ENCODE data around the gene RBL2.
"Not testable (repeated sequence)": the region's sequence is repeated elsewhere in the genome, so short reads cannot be mapped to it uniquely, and the experiment has no call there.

The RBL2 gene, protein sequence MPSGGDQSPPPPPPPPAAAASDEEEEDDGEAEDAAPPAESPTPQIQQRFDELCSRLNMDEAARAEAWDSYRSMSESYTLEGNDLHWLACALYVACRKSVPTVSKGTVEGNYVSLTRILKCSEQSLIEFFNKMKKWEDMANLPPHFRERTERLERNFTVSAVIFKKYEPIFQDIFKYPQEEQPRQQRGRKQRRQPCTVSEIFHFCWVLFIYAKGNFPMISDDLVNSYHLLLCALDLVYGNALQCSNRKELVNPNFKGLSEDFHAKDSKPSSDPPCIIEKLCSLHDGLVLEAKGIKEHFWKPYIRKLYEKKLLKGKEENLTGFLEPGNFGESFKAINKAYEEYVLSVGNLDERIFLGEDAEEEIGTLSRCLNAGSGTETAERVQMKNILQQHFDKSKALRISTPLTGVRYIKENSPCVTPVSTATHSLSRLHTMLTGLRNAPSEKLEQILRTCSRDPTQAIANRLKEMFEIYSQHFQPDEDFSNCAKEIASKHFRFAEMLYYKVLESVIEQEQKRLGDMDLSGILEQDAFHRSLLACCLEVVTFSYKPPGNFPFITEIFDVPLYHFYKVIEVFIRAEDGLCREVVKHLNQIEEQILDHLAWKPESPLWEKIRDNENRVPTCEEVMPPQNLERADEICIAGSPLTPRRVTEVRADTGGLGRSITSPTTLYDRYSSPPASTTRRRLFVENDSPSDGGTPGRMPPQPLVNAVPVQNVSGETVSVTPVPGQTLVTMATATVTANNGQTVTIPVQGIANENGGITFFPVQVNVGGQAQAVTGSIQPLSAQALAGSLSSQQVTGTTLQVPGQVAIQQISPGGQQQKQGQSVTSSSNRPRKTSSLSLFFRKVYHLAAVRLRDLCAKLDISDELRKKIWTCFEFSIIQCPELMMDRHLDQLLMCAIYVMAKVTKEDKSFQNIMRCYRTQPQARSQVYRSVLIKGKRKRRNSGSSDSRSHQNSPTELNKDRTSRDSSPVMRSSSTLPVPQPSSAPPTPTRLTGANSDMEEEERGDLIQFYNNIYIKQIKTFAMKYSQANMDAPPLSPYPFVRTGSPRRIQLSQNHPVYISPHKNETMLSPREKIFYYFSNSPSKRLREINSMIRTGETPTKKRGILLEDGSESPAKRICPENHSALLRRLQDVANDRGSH

GRCh38 chr16:53434377-53435065 lies at the start of gene RBL2:
RBL2 (plus strand) TSS chr16:53434471; CDS start chr16:53434557, 86 bp downstream.
- peak; percentile 54 for DNase-seq (ENCODE audit: low read depth)

- DNase-seq (ENCODE audit: low read depth), result not testable (repeated sequence)
These were observed 49.7 kb upstream of the RBL2 start for GRCh38 chr16:53384610-53385009.

GRCh38 chr16:53404959-53405358 lies 29.3 kb upstream of the RBL2 start:
- DNase-seq (ENCODE audit: low read depth), result no peak

- DNase-seq (ENCODE audit: low read depth), result no peak
These were observed 21.7 kb upstream of the RBL2 start for GRCh38 chr16:53412549-53412948.

DNA sequence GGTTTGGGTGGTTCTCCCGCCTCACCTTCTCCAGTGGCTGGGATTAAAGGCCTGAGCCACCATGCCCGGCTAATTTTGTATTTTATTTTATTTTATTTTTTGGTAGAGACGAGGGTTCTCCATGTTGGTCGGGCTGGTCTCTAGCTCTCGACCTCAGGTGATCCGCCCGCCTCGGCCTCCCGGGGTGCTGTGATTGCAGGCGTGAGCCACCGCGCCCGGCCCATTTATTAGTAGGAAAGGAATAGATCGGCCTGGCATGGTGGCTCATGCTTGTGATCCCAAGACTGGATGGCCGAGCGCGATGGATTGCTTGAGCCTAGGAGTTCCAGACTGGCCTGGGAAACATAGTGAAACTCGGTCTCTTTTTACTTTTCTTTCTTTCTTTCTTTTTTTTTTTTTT lies 20.4 kb upstream of the RBL2 start:
- no peak for DNase-seq (ENCODE audit: low read depth)

GRCh38 chr16:53414381-53414780 lies 19.9 kb upstream of the RBL2 start:
- DNase-seq (ENCODE audit: low read depth), result no peak

DNA sequence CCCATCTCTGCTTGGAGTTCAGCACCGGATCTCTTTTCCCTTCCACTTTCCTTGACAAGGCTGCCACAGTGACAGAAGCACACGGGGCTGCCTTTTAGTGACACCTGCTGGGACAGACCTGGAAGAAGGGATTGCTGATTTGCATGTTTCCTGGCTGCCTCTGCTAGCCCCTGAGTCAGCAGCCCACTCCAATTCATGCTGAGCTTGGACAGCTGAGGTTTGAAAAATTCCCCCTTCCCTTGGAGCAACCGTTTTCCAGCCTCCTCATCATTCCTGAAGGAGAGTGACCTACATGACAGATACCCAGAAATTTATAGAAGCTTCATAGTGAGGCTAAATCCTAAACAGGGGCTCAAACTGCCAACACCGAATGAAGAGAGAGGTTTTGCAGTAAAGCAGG lies 18.8 kb upstream of the RBL2 start:
- DNase-seq (ENCODE audit: low read depth), result no peak

DNA sequence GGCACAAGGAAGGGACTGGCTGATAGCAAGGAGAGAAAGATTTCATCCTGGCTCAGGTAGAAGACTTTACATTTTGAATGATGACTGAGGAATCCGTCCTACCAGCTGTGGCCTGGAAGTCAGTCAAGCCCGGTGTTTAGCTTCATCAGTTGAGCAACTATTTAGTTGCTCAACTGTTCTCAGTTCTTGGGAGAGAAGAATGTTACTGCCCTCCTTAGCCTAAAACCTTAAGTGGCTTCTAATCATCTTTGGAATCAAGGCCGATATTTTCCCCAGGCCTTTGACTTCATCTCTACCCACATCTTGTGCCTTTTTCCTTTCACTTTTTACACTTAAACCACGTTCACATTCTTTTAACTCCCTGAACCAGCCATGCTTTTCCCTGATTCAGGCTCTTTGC lies 17.3 kb upstream of the RBL2 start:
- no peak for DNase-seq (ENCODE audit: low read depth)

DNA sequence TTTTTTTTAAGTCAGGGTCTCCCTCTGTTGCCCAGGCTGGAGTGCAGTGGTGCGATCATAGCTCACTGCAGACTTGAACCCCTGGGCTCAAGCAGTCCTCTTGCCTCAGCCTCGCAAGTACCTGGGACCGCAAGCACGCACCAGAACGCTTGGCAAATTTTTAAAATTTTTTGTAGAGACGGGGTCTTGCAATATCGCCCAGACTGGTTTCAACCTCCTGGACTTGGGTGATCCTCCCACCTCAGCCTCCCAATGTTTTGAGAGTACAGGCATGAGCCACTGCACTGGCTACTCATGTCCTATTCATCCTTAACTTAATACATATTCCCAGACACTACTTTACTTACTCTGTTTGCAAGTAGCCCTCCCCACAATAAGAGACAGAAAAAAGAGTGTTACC lies 16.3 kb upstream of the RBL2 start:
- no peak for DNase-seq (ENCODE audit: low read depth)

DNA sequence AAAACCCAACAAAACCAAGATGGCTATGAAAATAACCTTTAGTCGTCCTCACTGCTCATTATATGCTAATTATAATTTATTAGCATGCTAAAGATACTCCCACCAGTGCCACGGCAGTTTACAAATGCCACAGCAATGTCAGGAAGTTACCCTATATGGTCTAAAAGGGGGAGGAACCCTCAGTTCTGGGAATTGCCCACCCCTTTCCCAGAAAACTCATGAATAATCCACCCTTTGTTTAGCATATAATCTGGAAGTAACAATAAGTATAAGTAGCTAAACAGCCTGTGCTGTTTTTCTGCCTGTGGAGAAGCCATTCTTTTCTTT lies 14.9 kb upstream of the RBL2 start:
- not testable (repeated sequence) for DNase-seq (ENCODE audit: low read depth)

GRCh38 chr16:53421248-53421647 lies 13.0 kb upstream of the RBL2 start:
- DNase-seq (ENCODE audit: low read depth), result no peak

GRCh38 chr16:53423968-53424367 lies 10.3 kb upstream of the RBL2 start:
- not testable (repeated sequence) for DNase-seq (ENCODE audit: low read depth)

GRCh38 chr16:53428681-53429080 lies 5.6 kb upstream of the RBL2 start:
- DNase-seq (ENCODE audit: low read depth), result no peak

- DNase-seq (ENCODE audit: low read depth), result no peak
These were observed 4.9 kb upstream of the RBL2 start for GRCh38 chr16:53429221-53429943.

DNA sequence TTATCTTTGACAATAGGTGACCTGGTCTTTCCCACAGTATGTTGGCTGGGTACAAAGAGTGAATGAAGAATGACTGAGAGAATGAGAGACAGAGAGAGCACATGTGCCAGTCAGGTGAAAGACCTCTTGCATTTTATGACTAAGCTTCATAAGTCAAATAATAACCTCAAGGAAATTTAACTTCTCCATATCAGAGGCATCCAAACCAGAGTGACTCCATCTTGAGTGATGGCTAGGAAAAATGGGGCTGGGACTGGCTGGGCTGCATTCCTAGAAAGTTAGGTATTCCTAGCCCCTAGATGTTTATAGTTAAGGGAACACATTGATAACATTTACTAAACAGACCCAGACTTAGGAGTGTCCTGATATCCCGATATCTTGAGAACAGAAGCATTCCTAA lies 3.9 kb upstream of the RBL2 start:
- DNase-seq (ENCODE audit: low read depth), result no peak

DNA sequence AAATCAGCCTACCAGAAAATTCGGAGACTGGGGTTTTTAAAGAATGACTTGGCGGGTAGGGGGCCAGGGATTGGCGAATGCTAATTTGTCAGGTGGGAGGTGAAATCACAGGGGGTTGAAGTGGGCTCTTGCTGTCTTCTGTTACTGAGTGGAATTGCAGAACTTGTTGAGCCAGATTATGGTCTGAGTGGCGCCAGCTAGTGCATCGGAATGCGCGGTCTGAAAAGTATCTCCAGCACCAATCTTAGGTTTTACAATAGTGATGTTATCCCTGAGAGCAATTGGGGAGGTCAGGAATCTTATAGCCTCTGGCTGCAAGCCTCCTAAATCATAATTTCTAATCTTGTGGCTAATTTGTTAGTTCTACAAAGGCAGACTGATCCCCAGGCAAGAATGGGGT lies 762 bp upstream of the RBL2 start:
- DNase-seq (ENCODE audit: low read depth), result no peak

GRCh38 chr16:53433930-53434376 lies 318 bp upstream of the RBL2 start:
- DNase-seq (ENCODE audit: low read depth), result no peak

- peak; percentile 27 for DNase-seq (ENCODE audit: low read depth)
These were observed 906 bp downstream of the RBL2 start for GRCh38 chr16:53435066-53435688.

DNA sequence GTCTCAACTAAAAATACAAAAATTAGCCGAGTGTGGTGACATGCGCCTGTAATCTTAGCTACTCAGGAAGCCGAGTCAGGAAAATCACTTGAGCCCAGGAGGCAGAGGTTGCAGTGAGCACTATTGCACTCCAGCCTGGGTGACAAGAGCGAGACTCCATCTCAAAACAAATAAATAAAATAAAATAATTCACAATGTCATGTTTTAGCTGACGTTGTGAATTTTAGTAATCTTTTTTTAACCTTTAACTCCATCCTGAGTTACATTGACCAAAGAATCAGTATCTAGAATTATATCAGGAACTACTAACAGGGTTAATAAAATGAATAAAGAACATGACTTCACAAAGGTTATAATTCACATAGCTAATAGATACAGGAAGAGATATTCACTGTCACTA lies 5.9 kb downstream of the RBL2 start:
- DNase-seq (ENCODE audit: low read depth), result no peak

- no peak for DNase-seq (ENCODE audit: low read depth)
These were observed 11.3 kb downstream of the RBL2 start for GRCh38 chr16:53445534-53445933.

GRCh38 chr16:53446090-53446489 lies 11.8 kb downstream of the RBL2 start:
- no peak for DNase-seq (ENCODE audit: low read depth)

Measured in stimulated activated CD8-positive, alpha-beta memory T cell treated with anti-CD3 and anti-CD28 coated beads, Interleukin-15, amount 100 ng/mL, for 1 hour (primary cell).